Activated CD8-positive, alpha-beta memory T cell treated with anti-CD3 and anti-CD28 coated beads for 36 hours (primary cell): ENCODE measurements around the gene CCBE1. TPM values are rescaled to one million over a fixed set of nuclear protein-coding genes. Genes with fewer than 3 reads are reported as not detected.

Experiments used
- CTCF ChIA-PET: fragments of 350-600 bp; sonication (Branson Sonifier 250); formaldehyde crosslinking; loops from one replicate; lab custom pipeline; 2021; ENCODE audit warnings: antibody characterized with exemption; lab: Charles Lee
- POLR2A ChIA-PET: fragments of 350-600 bp; sonication (Branson Sonifier 250); formaldehyde crosslinking; loops from one replicate; lab custom pipeline; 2021; ENCODE audit warnings: antibody characterized with exemption; lab: Charles Lee
- total RNA-seq, 2 experiments: library from RNA; stranded (reverse); gene quantifications; one replicate each; pipeline ENCODE4 v1.2.3, GENCODE V29; 2021

CCBE1 gene
- total RNA-seq, 2 experiments from 2014 or later = not detected

- CTCF ChIA-PET = no interaction called here
- POLR2A ChIA-PET = no interaction called here
Observed at GRCh38 chr18:59633317-59633716, 63.9 kb downstream of the CCBE1 start.

GRCh38 chr18:59631583-59632181 lies 65.5 kb downstream of the CCBE1 start:
- ChIA-PET POLR2A (no interaction called here), CTCF (interaction anchor here (1.0 kb wide), 1 partner anchor 192 kb away, joined by 3 read pairs; no protein-coding TSS in a partner anchor)

- ChIA-PET CTCF (no interaction called here), POLR2A (no interaction called here)
Observed at GRCh38 chr18:59629894-59630293, 67.3 kb downstream of the CCBE1 start.

GRCh38 chr18:59628995-59629394 lies 68.2 kb downstream of the CCBE1 start:
- POLR2A ChIA-PET = no interaction called here
- CTCF ChIA-PET = no interaction called here

- CTCF ChIA-PET = interaction anchor here (0.8 kb wide), 1 partner anchor 195 kb away, joined by 4 read pairs; no protein-coding TSS in a partner anchor
- POLR2A ChIA-PET = no interaction called here
Observed at GRCh38 chr18:59627414-59627813, 69.8 kb downstream of the CCBE1 start.

GRCh38 chr18:59624369-59624765 lies 72.9 kb downstream of the CCBE1 start:
- ChIA-PET POLR2A (no interaction called here), CTCF (no interaction called here)

GRCh38 chr18:59623456-59624368 lies 73.5 kb downstream of the CCBE1 start:
- ChIA-PET POLR2A (no interaction called here), CTCF (no interaction called here)

GRCh38 chr18:59621027-59621426 lies 76.2 kb downstream of the CCBE1 start:
- CTCF ChIA-PET = no interaction called here
- POLR2A ChIA-PET = no interaction called here

GRCh38 chr18:59620381-59620780 lies 76.8 kb downstream of the CCBE1 start:
- ChIA-PET POLR2A (no interaction called here), CTCF (no interaction called here)

- CTCF ChIA-PET = no interaction called here
- POLR2A ChIA-PET = no interaction called here
Observed at GRCh38 chr18:59619816-59620215, 77.4 kb downstream of the CCBE1 start.

- ChIA-PET POLR2A (no interaction called here), CTCF (no interaction called here)
Observed at GRCh38 chr18:59617468-59617932, 79.7 kb downstream of the CCBE1 start.

- ChIA-PET POLR2A (interaction anchor here (0.8 kb wide), 1 partner anchor 20 kb away, joined by 3 read pairs; no protein-coding TSS in a partner anchor), CTCF (no interaction called here)
Observed at GRCh38 chr18:59616501-59616900, 80.7 kb downstream of the CCBE1 start.

- ChIA-PET CTCF (no interaction called here), POLR2A (no interaction called here)
Observed at GRCh38 chr18:59613903-59614302, 83.3 kb downstream of the CCBE1 start.

GRCh38 chr18:59612381-59612780 lies 84.8 kb downstream of the CCBE1 start:
- CTCF ChIA-PET = no interaction called here
- POLR2A ChIA-PET = no interaction called here

GRCh38 chr18:59610546-59611140 lies 86.6 kb downstream of the CCBE1 start:
- ChIA-PET CTCF (no interaction called here), POLR2A (no interaction called here)

GRCh38 chr18:59609654-59610053 lies 87.6 kb downstream of the CCBE1 start:
- ChIA-PET CTCF (no interaction called here), POLR2A (no interaction called here)

GRCh38 chr18:59607471-59607870 lies 89.8 kb downstream of the CCBE1 start:
- POLR2A ChIA-PET = no interaction called here
- CTCF ChIA-PET = no interaction called here

GRCh38 chr18:59607078-59607379 lies 90.2 kb downstream of the CCBE1 start:
- ChIA-PET CTCF (no interaction called here), POLR2A (no interaction called here)

- ChIA-PET POLR2A (no interaction called here), CTCF (no interaction called here)
Observed at GRCh38 chr18:59606193-59607077, 90.8 kb downstream of the CCBE1 start.
